Effector memory CD4-positive, alpha-beta T cell (primary cell): ENCODE data around the gene PIAS3.
"Not testable (repeated sequence)": the region's sequence is repeated elsewhere in the genome, so short reads cannot be mapped to it uniquely, and the experiment has no call there.

ENCODE experiments used
- DNase-seq, 3 donors: peaks; one replicate each; pipeline ENCODE4 v3.0.0-alpha.2; 2020
- H3K27ac ChIP-seq: 2 replicates; pipeline ENCODE4 v1.7.0; 2013; ENCODE audit warnings: mild to moderate bottlenecking, low read length, moderate library complexity; ENCODE audit not compliant: insufficient read depth, poor library complexity, severe bottlenecking
- H3K27me3 ChIP-seq: replicated peaks from 2 replicates; pipeline ENCODE4 v1.7.0; 2013; ENCODE audit warnings: mild to moderate bottlenecking, low read length; ENCODE audit not compliant: insufficient read depth, control insufficient read depth, poor library complexity, severe bottlenecking
- H3K36me3 ChIP-seq: 2 replicates; pipeline ENCODE4 v1.7.0; 2013; ENCODE audit warnings: mild to moderate bottlenecking, low read length, moderate library complexity; ENCODE audit not compliant: control insufficient read depth, insufficient read depth
- H3K4me1 ChIP-seq: 2 replicates; pipeline ENCODE4 v1.7.0; 2013; ENCODE audit warnings: low read length, mild to moderate bottlenecking; ENCODE audit not compliant: control insufficient read depth, insufficient read depth, poor library complexity, severe bottlenecking
- H3K4me3 ChIP-seq: 2 replicates; pipeline ENCODE4 v1.7.0; 2013; ENCODE audit warnings: low read length, low read depth, mild to moderate bottlenecking; ENCODE audit not compliant: insufficient read depth, poor library complexity, severe bottlenecking
- H3K9me3 ChIP-seq: 2 replicates; pipeline ENCODE4 v1.7.0; 2013; ENCODE audit warnings: mild to moderate bottlenecking, low read length, moderate library complexity; ENCODE audit not compliant: control insufficient read depth

The PIAS3 gene

GRCh38 chr1:145849356-145850160 is 9.3 kb downstream of the PIAS3 start:
- no peak overlapping the region for H3K4me3 ChIP-seq
- no peaks in the 10 kb centered on the region for H3K27me3 ChIP-seq
- no peaks in the 10 kb centered on the region for H3K9me3 ChIP-seq
- peaks cover 6% of the 10 kb centered on the region for H3K4me1 ChIP-seq
- DNase-seq: no peak
- no peak overlapping the region for H3K27ac ChIP-seq
- peaks cover 31% of the 10 kb centered on the region for H3K36me3 ChIP-seq

GRCh38 chr1:145847827-145848226 is 11.1 kb downstream of the PIAS3 start:
- DNase-seq: no peak
- Histone ChIP-seq H3K4me1 (peaks cover 6% of the 10 kb centered on the region), H3K36me3 (peaks cover 21% of the 10 kb centered on the region), H3K27ac (no peak overlapping the region), H3K27me3 (no peaks in the 10 kb centered on the region), H3K4me3 (no peak overlapping the region), H3K9me3 (no peaks in the 10 kb centered on the region)

GRCh38 chr1:145846201-145846612 is 12.7 kb downstream of the PIAS3 start:
- H3K4me1 ChIP-seq: peaks cover 6% of the 10 kb centered on the region
- peak overlapping the region; percentile 82 for H3K4me3 ChIP-seq
- peak overlapping the region; percentile 43 for H3K27ac ChIP-seq
- no peak for DNase-seq
- no peaks in the 10 kb centered on the region for H3K9me3 ChIP-seq
- H3K36me3 ChIP-seq: peaks cover 27% of the 10 kb centered on the region
- H3K27me3 ChIP-seq: no peaks in the 10 kb centered on the region

- H3K36me3 ChIP-seq: peaks cover 33% of the 10 kb centered on the region
- H3K9me3 ChIP-seq: no peaks in the 10 kb centered on the region
- H3K4me3 ChIP-seq: peak within 1 kb of the TSS; percentile 82
- DNase-seq: peak; percentile 48 to 67 (median 51)
- H3K27ac ChIP-seq: peak within 1 kb of the TSS; percentile 43
- peaks cover 6% of the 10 kb centered on the region for H3K4me1 ChIP-seq
- H3K27me3 ChIP-seq: no peaks in the 10 kb centered on the region
These were observed 13.2 kb downstream of the PIAS3 start, which contains the start of gene NUDT17 for GRCh38 chr1:145845514-145846161. Gene NUDT17 (plus strand): TSS chr1:145845630. CDS start chr1:145845641, 11 bp downstream.

GRCh38 chr1:145845144-145845513 is 13.8 kb downstream of the PIAS3 start:
- no peak for DNase-seq
- Histone ChIP-seq H3K27ac (no peak overlapping the region), H3K4me3 (peak overlapping the region; percentile 82), H3K9me3 (no peaks in the 10 kb centered on the region), H3K27me3 (no peaks in the 10 kb centered on the region), H3K4me1 (peaks cover 6% of the 10 kb centered on the region), H3K36me3 (peaks cover 37% of the 10 kb centered on the region)

GRCh38 chr1:145843031-145843430 is 15.8 kb downstream of the PIAS3 start:
- no peaks in the 10 kb centered on the region for H3K27me3 ChIP-seq
- H3K4me3 ChIP-seq: no peak overlapping the region
- H3K4me1 ChIP-seq: peaks cover 6% of the 10 kb centered on the region
- H3K27ac ChIP-seq: no peak overlapping the region
- no peaks in the 10 kb centered on the region for H3K9me3 ChIP-seq
- no peak for DNase-seq
- peaks cover 43% of the 10 kb centered on the region for H3K36me3 ChIP-seq

GRCh38 chr1:145837656-145838055 is 21.2 kb downstream of the PIAS3 start:
- Histone ChIP-seq H3K36me3 (peaks cover 86% of the 10 kb centered on the region), H3K9me3 (no peaks in the 10 kb centered on the region), H3K27me3 (no peaks in the 10 kb centered on the region), H3K4me3 (no peak overlapping the region), H3K27ac (no peak overlapping the region), H3K4me1 (no peaks in the 10 kb centered on the region)
- DNase-seq: no peak

GRCh38 chr1:145830810-145831209 is 28.1 kb downstream of the PIAS3 start:
- H3K4me3 ChIP-seq, DNase-seq, H3K27ac ChIP-seq, H3K4me1 ChIP-seq, H3K9me3 ChIP-seq, H3K27me3 ChIP-seq: not testable (repeated sequence)
- H3K36me3 ChIP-seq: peaks cover 84% of the 10 kb centered on the region

- H3K4me1 ChIP-seq: peaks cover 7% of the 10 kb centered on the region
- H3K4me3 ChIP-seq: no peak overlapping the region
- no peak for DNase-seq
- no peaks in the 10 kb centered on the region for H3K27me3 ChIP-seq
- H3K27ac ChIP-seq: no peak overlapping the region
- H3K9me3 ChIP-seq: no peaks in the 10 kb centered on the region
- peaks cover 67% of the 10 kb centered on the region for H3K36me3 ChIP-seq
These were observed 30.4 kb downstream of the PIAS3 start for GRCh38 chr1:145828367-145829026.

- Histone ChIP-seq H3K9me3 (no peaks in the 10 kb centered on the region), H3K36me3 (peaks cover 61% of the 10 kb centered on the region), H3K4me1 (peaks cover 7% of the 10 kb centered on the region), H3K4me3 (no peak overlapping the region), H3K27me3 (no peaks in the 10 kb centered on the region), H3K27ac (no peak overlapping the region)
- no peak for DNase-seq
These were observed 30.9 kb downstream of the PIAS3 start for GRCh38 chr1:145827966-145828365.
